Esophagus squamous epithelium (tissue), 5 donors: ENCODE measurements around the gene NLRP12. TPM values are rescaled to one million over a fixed set of nuclear protein-coding genes. Genes with fewer than 3 reads are reported as not detected.
"Not testable (repeated sequence)": the region's sequence is repeated elsewhere in the genome, so short reads cannot be mapped to it uniquely, and the experiment has no call there.

ENCODE experiments used
- DNase-seq: peaks from one replicate; lab custom pipeline; 2025; lab: John Stamatoyannopoulos, UW
- H3K27ac ChIP-seq, 4 donors: fragments of 200-600 bp; sonication (generic); one replicate each; pipeline ENCODE4 v1.5.1; 2016 to 2019; ENCODE audit warnings: mild to moderate bottlenecking in 1 of 4
- H3K27me3 ChIP-seq, 4 donors: fragments of 200-600 bp; sonication (generic); 1 replicate in 3 of 4; 2 replicates in 1 of 4; pipeline versions ENCODE4 v1.5.1 to v1.6.0; 2017 to 2021; ENCODE audit warnings: antibody characterized with exemption in 1 of 4
- H3K36me3 ChIP-seq, 3 donors: fragments of 200-600 bp; sonication (generic); one replicate each; pipeline ENCODE4 v1.5.1; 2016 to 2019
- H3K4me1 ChIP-seq, 3 donors: fragments of 200-600 bp; sonication (generic); one replicate each; pipeline ENCODE4 v1.5.1; 2017 to 2019
- H3K4me3 ChIP-seq, 4 donors: fragments of 200-600 bp; sonication (generic); 1 replicate in 3 of 4; 2 replicates in 1 of 4; pipeline ENCODE4 v1.5.1; 2016 to 2019; ENCODE audit warnings: mild to moderate bottlenecking in 2 of 4, moderate library complexity in 1 of 4
- H3K9me3 ChIP-seq, 3 donors: fragments of 200-600 bp; sonication (generic); one replicate each; pipeline ENCODE4 v1.5.1; 2016 to 2019
- POLR2A ChIP-seq, 4 donors: fragments of 450-650 bp; IDR thresholded peaks; one replicate each; pipeline ENCODE4 v1.6.1; 2017; ENCODE audit warnings: antibody characterized with exemption in 4 of 4, mild to moderate bottlenecking in 4 of 4, moderate library complexity in 3 of 4
- WGBS, 2 donors: methylation state at CpG; one replicate each; pipeline ENCODE4 v1.1.5; 2018; 5-methylcytosine and 5-hydroxymethylcytosine counted together
- intact Hi-C: fragments of 100-400 bp; cut with DNase I; formaldehyde crosslinking; loops from one replicate; pipeline ENCODE4 v1.15.0; 2022
- small RNA-seq, 4 donors: library from RNA; depleted of rRNA; stranded (forward); fragments of <200 nt; gene quantifications; one replicate each; pipeline ENCODE3, GENCODE V24; 2016
- total RNA-seq, 4 donors: library from RNA; depleted of rRNA; stranded (reverse); fragments of >200 nt; gene quantifications; one replicate each; pipeline ENCODE4 v1.1.0, GENCODE V29; 2016
- TF ChIP-seq, protein P1 (sequence below), 6 experiments: fragments of 450-650 bp in 4 of 6; fragments of 200-600 bp in 2 of 6; sonication (generic) in 2 of 6; IDR thresholded peaks; one replicate each; pipeline ENCODE4 v1.5.1; 2016 to 2019; ENCODE audit warnings: antibody characterized with exemption in 6 of 6, mild to moderate bottlenecking in 4 of 6, moderate library complexity in 4 of 6
- donor health status: DM: yes; HTN: yes; CAD: no.

NLRP12 gene
- total RNA-seq, 4 donors from 2014 or later, result 0.19 to 0.59 TPM; not detected in 2

GRCh38 chr19:53768401-53768800, 55.7 kb downstream of the NLRP12 start:
- intact Hi-C loops, result no loop called here
- no peak for DNase-seq
- WGBS, 2 donors, result 83 to 85% methylated on average over 4 to 7 of the region's 27 CpGs
- H3K4me1 ChIP-seq, result no peaks in the 10 kb centered on the region
- TF ChIP-seq POLR2A (IDR thresholded peaks at IDR 0.05), result no peak
- TF ChIP-seq, protein P1, sequence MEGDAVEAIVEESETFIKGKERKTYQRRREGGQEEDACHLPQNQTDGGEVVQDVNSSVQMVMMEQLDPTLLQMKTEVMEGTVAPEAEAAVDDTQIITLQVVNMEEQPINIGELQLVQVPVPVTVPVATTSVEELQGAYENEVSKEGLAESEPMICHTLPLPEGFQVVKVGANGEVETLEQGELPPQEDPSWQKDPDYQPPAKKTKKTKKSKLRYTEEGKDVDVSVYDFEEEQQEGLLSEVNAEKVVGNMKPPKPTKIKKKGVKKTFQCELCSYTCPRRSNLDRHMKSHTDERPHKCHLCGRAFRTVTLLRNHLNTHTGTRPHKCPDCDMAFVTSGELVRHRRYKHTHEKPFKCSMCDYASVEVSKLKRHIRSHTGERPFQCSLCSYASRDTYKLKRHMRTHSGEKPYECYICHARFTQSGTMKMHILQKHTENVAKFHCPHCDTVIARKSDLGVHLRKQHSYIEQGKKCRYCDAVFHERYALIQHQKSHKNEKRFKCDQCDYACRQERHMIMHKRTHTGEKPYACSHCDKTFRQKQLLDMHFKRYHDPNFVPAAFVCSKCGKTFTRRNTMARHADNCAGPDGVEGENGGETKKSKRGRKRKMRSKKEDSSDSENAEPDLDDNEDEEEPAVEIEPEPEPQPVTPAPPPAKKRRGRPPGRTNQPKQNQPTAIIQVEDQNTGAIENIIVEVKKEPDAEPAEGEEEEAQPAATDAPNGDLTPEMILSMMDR (IDR thresholded peaks at IDR 0.05), result no peak
- no peak overlapping the region for H3K27ac ChIP-seq
- H3K9me3 ChIP-seq, result no peaks in the 10 kb centered on the region
- H3K4me3 ChIP-seq, result no peak overlapping the region
- H3K36me3 ChIP-seq, result no peaks in the 10 kb centered on the region
- peaks cover 0 to 14% (median 0%) of the 10 kb centered on the region in 4 donors for H3K27me3 ChIP-seq

- H3K4me3 ChIP-seq, H3K27me3 ChIP-seq, DNase-seq, H3K36me3 ChIP-seq, H3K9me3 ChIP-seq, H3K27ac ChIP-seq, intact Hi-C loops, H3K4me1 ChIP-seq: not testable (repeated sequence)
- 40 to 76% methylated on average over 2 of the region's 2 CpGs for WGBS, 2 donors
Measured at GRCh38 chr19:53758991-53759390, 65.1 kb downstream of the NLRP12 start.

Small RNA genes within 50 kb of the gene (small RNA-seq; reads per million reads assigned to genes)
- gene AC008753.1 (0 reads per million in 4 donors), gene MIR1283-2 (0 reads per million in 4 donors), gene MIR371A (0 reads per million in 4 donors), gene MIR372 (0 reads per million in 4 donors), gene MIR373 (0 to 0.15 (median 0) reads per million in 4 donors), gene MIR516A1 (0 reads per million in 4 donors), gene MIR516A2 (0 reads per million in 4 donors), gene MIR519A1 (0 reads per million in 4 donors), gene MIR521-1 (0 reads per million in 4 donors), gene MIR527 (0 reads per million in 4 donors), gene RNU6-1041P (0 reads per million in 4 donors), gene RNU6-165P (0 reads per million in 4 donors), gene RNU6-751P (0 reads per million in 4 donors), gene RNU6-982P (0 reads per million in 4 donors)

Other genes starting within 250 kb of the NLRP12 start
- not detected for gene DPRX, start 192.3 kb downstream of the NLRP12 start, total RNA-seq
- gene MYADM, start 43.6 kb upstream of the NLRP12 start, total RNA-seq, result 10 to 100 TPM in 1 of 4 donors, 1 to 10 TPM in 3; 4.1 to 30.7 (median 7.8) TPM
- gene PRKCG, start 57.9 kb upstream of the NLRP12 start, total RNA-seq, result not detected
- not detected for gene CACNG7, start 85.0 kb upstream of the NLRP12 start, total RNA-seq
- not detected for gene CACNG8, start 138.6 kb upstream of the NLRP12 start, total RNA-seq
- gene CACNG6, start 167.3 kb upstream of the NLRP12 start, total RNA-seq, result 1 to 10 TPM in 1 of 4 donors, not detected in 3; 1.4 TPM
- gene VSTM1, start 239.6 kb upstream of the NLRP12 start, total RNA-seq, result not detected